ENCODE measurements around the gene ZNF862. TPM values are rescaled to one million over a fixed set of nuclear protein-coding genes. Genes with fewer than 3 reads are reported as not detected.

ZNF862 gene
- total RNA-seq, 1 experiment from 2014 or later, result 1.9 TPM

GRCh38 chr7:149803551-149804074, 34.6 kb upstream of the ZNF862 start:
- Histone ChIP-seq H3K79me2 (ENCODE audit: insufficient read depth, low read length) (no peaks in the 10 kb centered on the region), H3K4me2 (ENCODE audit: insufficient read depth, insufficient read length, low read length) (no peak overlapping the region), H3K79me1 (ENCODE audit: insufficient read depth, low read depth, low read length, poor library complexity, severe bottlenecking) (no peaks in the 10 kb centered on the region), H2BK20ac (ENCODE audit: low read depth, low read length, poor library complexity, severe bottlenecking) (no peak overlapping the region), H2BK12ac (ENCODE audit: insufficient read length, low read depth, low read length) (no peak overlapping the region), H4K20me1 (ENCODE audit: control insufficient read depth, insufficient read depth, insufficient read length) (no peaks in the 10 kb centered on the region), H3K18ac (ENCODE audit: insufficient read length, low read depth, low read length) (no peak overlapping the region), H2BK5ac (ENCODE audit: insufficient read length, low read length) (no peak overlapping the region), H3K4ac (ENCODE audit: low read depth, low read length) (no peak overlapping the region), H4K8ac (replicated peaks; ENCODE audit: insufficient read length, low read depth, low read length) (no peak overlapping the region), H2BK15ac (ENCODE audit: low read depth, low read length) (no peak overlapping the region), H3K56ac (ENCODE audit: insufficient read length, low read depth, low read length) (no peak overlapping the region), H4K91ac (ENCODE audit: insufficient read length, low read depth, low read length) (no peak overlapping the region), H3K14ac (ENCODE audit: insufficient read depth, low read length) (no peak overlapping the region), H3K23me2 (ENCODE audit: insufficient read length, low read depth, low read length, poor library complexity, severe bottlenecking) (no peaks in the 10 kb centered on the region), H3K27ac (ENCODE audit: insufficient read length, low read depth, low read length) (no peak overlapping the region), H3K27me3 (ENCODE audit: insufficient read depth, low read length) (no peaks in the 10 kb centered on the region), H2AK5ac (ENCODE audit: insufficient read length, low read length) (no peak overlapping the region), H2BK120ac (ENCODE audit: low read depth, low read length, poor library complexity, severe bottlenecking) (no peak overlapping the region), H3K23ac (ENCODE audit: insufficient read length, low read depth, low read length) (no peak overlapping the region), H2AFZ (ENCODE audit: low read length) (no peak overlapping the region), H3K4me1 (ENCODE audit: insufficient read depth, low read length) (no peaks in the 10 kb centered on the region), H4K5ac (ENCODE audit: insufficient read length, low read depth, low read length) (no peak overlapping the region), H3K9ac (ENCODE audit: extremely low read depth, insufficient read length, low read length) (no peak overlapping the region), H3T11ph (ENCODE audit: low read length) (no peak overlapping the region), H3K9me3 (ENCODE audit: control insufficient read depth, low read depth, low read length) (no peaks in the 10 kb centered on the region)
- H3K4me1 Mint-ChIP-seq, result peaks cover 0 to 6% of the 10 kb centered on the region in 2 experiments; a peak in 3 of 4 replicates
- H3K9me3 Mint-ChIP-seq, result no peaks in the 10 kb centered on the region
- TF ChIP-seq, protein P1, sequence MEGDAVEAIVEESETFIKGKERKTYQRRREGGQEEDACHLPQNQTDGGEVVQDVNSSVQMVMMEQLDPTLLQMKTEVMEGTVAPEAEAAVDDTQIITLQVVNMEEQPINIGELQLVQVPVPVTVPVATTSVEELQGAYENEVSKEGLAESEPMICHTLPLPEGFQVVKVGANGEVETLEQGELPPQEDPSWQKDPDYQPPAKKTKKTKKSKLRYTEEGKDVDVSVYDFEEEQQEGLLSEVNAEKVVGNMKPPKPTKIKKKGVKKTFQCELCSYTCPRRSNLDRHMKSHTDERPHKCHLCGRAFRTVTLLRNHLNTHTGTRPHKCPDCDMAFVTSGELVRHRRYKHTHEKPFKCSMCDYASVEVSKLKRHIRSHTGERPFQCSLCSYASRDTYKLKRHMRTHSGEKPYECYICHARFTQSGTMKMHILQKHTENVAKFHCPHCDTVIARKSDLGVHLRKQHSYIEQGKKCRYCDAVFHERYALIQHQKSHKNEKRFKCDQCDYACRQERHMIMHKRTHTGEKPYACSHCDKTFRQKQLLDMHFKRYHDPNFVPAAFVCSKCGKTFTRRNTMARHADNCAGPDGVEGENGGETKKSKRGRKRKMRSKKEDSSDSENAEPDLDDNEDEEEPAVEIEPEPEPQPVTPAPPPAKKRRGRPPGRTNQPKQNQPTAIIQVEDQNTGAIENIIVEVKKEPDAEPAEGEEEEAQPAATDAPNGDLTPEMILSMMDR (conservative IDR thresholded peaks at IDR 0.05), result no peak
- H3K27me3 Mint-ChIP-seq (ENCODE audit: low read depth), result peaks cover 19% of the 10 kb centered on the region
- H3K27ac Mint-ChIP-seq, result no peak overlapping the region
- no CpG with 5 or more reads among the region's 17 CpGs for WGBS (ENCODE audit: extremely low coverage, insufficient read length, low lambda C conversion rate)
- H3K36me3 Mint-ChIP-seq (ENCODE audit: insufficient read depth in 1 of 3, low read depth in 3 of 3), result no peaks in the 10 kb centered on the region
- no peak for DNase-seq
- H3K4me3 Mint-ChIP-seq, result no peak overlapping the region

Data from H9 (cell line).